ENCODE results near the gene SPRR5. TPM values are rescaled to one million over a fixed set of nuclear protein-coding genes. Genes with fewer than 3 reads are reported as not detected.

The SPRR5 gene
- total and polyA plus RNA-seq, 2 of the 8 experiments (the other 6 are each of a cell fraction or from before 2014, with no cell fraction given), result not detected

DNA sequence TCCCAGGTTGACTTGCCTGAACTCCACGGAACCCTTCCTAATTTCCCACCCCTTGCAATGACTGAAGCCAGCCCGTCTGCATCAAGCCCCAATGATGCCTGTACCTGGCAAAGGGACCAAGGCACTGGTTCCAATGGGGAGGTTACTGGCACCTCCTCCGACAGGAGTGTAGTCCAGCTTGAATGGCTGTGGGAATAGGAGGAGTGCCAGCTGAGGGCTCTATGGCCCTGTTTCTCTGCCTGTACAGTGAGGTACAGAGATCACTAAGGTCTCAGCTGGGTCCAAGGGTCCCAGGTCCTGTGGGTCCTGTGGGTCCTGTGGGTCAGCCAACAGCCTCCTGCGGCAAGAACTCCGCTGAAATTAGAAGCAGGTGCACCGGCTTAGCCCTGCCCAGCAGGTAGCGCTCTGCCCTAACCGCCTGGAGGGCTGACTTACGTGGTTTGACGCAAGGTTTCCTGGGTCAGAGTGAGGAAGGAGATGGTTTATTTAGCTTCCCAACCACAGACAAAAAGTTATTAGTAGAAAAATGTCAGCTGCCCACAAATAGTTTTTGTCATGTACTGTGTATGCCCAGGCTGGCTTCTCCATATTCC is 13.5 kb downstream of the SPRR5 start:
- no peak overlapping the region for H3K18ac ChIP-seq (ENCODE audit: extremely low read depth, low read length)
- peak in 1 of 2 experiments; percentile 68 for DNase-seq (ENCODE audit: low read depth in 1 of 2, low spot score in 2 of 2)
- no peaks in the 10 kb centered on the region for H3K36me3 ChIP-seq (ENCODE audit: control insufficient read depth in 2 of 4, insufficient read depth in 4 of 4, low read length in 3 of 4)
- no peak overlapping the region for H2AFZ ChIP-seq (ENCODE audit: low read length)
- H2AK5ac ChIP-seq (ENCODE audit: low read depth, low read length), result no peak overlapping the region
- no peaks in the 10 kb centered on the region for H3K79me2 ChIP-seq (ENCODE audit: control insufficient read depth in 1 of 2, insufficient read depth in 2 of 2, low read length in 2 of 2)
- no peak overlapping the region for H2BK5ac ChIP-seq (ENCODE audit: low read depth, low read length)
- H3K56ac ChIP-seq (replicated peaks; ENCODE audit: insufficient read length, low read depth, low read length), result no peak overlapping the region
- no peak for FAIRE-seq
- H4K91ac ChIP-seq (replicated peaks; ENCODE audit: insufficient read length, low read length), result no peak overlapping the region
- H3K4me1 ChIP-seq (replicated peaks in 1 of 4; ENCODE audit: control insufficient read depth in 3 of 4, insufficient read depth in 4 of 4, low read length in 3 of 4), result no peaks in the 10 kb centered on the region
- H3K4ac ChIP-seq (replicated peaks; ENCODE audit: insufficient read length, low read depth, low read length), result no peak overlapping the region
- H2BK20ac ChIP-seq (ENCODE audit: low read length), result no peak overlapping the region
- H3K23me2 ChIP-seq (ENCODE audit: low read depth, low read length), result no peaks in the 10 kb centered on the region; the same call in 1 of the 2 replicates
- 83% methylated on average over 10 of the region's 10 CpGs; no CpG with 5 or more reads in 1 of the 2 experiments for whole genome bisulfite sequencing, 2 experiments (ENCODE audit: extremely low coverage in 1 of 2, insufficient coverage in 1 of 2, insufficient read length in 1 of 2, insufficient replicate concordance in 2 of 2, low coverage in 1 of 2, low lambda C conversion rate in 2 of 2, missing lambda C conversion rate in 1 of 2)
- no peak overlapping the region for H3K9ac ChIP-seq (replicated peaks in 1 of 4; ENCODE audit: extremely low read depth in 1 of 4, low read depth in 3 of 4, low read length in 3 of 4)
- peak overlapping the region; percentile 47 for H2BK120ac ChIP-seq (replicated peaks; ENCODE audit: low read depth, low read length)
- CTCF ChIA-PET (ENCODE audit: partially characterized antibody), result interaction anchor here (0.6 to 7.9 kb wide), 20 partner anchors 8 to 263 kb away, joined by 3 to 114 read pairs (median 3); partner anchors contain the start of gene SPRR2B
- TF ChIP-seq CTCF (IDR thresholded peaks at IDR 0.05; ENCODE audit: control extremely low read depth in 1 of 3, insufficient read depth in 1 of 3, low read depth in 1 of 3, low read length in 3 of 3) (peak; percentile 75 to 93 (median 84)), NANOG (IDR thresholded peaks at IDR 0.05; ENCODE audit: insufficient read depth, low read depth, low read length, poor library complexity, severe bottlenecking) (no peak), RAD21 (IDR thresholded peaks at IDR 0.05 in 1 of 2, conservative IDR thresholded peaks at IDR 0.05 in 1 of 2; ENCODE audit: low read depth in 2 of 2, low read length in 2 of 2) (peak; percentile 85 to 90)
- H3K27ac ChIP-seq (ENCODE audit: low read depth, low read length), result no peak overlapping the region
- no peak overlapping the region for H2BK12ac ChIP-seq (ENCODE audit: low read depth, low read length)
- H3K27me3 ChIP-seq (replicated peaks in 1 of 4; ENCODE audit: control insufficient read depth in 3 of 4, extremely low read depth in 1 of 4, insufficient read depth in 3 of 4, low read length in 3 of 4), result no peaks in the 10 kb centered on the region
- no peak overlapping the region for H3K14ac ChIP-seq (ENCODE audit: insufficient read length)
- H3K4me2 ChIP-seq (ENCODE audit: insufficient read depth in 1 of 2, low read depth in 2 of 2, low read length in 2 of 2), result no peak overlapping the region
- H3K9me3 ChIP-seq (ENCODE audit: insufficient read depth in 2 of 2, low read depth in 1 of 2, low read length in 1 of 2), result no peaks in the 10 kb centered on the region
- no peaks in the 10 kb centered on the region for H3K79me1 ChIP-seq (ENCODE audit: low read depth, low read length)
- no peak overlapping the region for H4K5ac ChIP-seq (ENCODE audit: insufficient read length, low read depth, low read length)
- H4K8ac ChIP-seq (ENCODE audit: extremely low read depth, insufficient read depth, low read length), result no peak overlapping the region
- no peaks in the 10 kb centered on the region for H4K20me1 ChIP-seq (replicated peaks in 1 of 2; ENCODE audit: control insufficient read depth in 1 of 2, insufficient read depth in 2 of 2, low read length in 2 of 2)
- H3K4me3 ChIP-seq (ENCODE audit: extremely low read depth in 1 of 4, insufficient read depth in 2 of 4, low read depth in 3 of 4, low read length in 4 of 4), result no peak overlapping the region
- POLR2A ChIA-PET (ENCODE audit: partially characterized antibody), result no interaction called here
- H2BK15ac ChIP-seq (ENCODE audit: low read length), result no peak overlapping the region
- H3K23ac ChIP-seq (ENCODE audit: insufficient read length), result no peak overlapping the region

Data from H1 (cell line).